ENCODE results near the gene SLC9A3. TPM values are rescaled to one million over a fixed set of nuclear protein-coding genes. Genes with fewer than 3 reads are reported as not detected.

The SLC9A3 gene
- polyA plus RNA-seq, 1 experiment: 0.76 TPM

DNA sequence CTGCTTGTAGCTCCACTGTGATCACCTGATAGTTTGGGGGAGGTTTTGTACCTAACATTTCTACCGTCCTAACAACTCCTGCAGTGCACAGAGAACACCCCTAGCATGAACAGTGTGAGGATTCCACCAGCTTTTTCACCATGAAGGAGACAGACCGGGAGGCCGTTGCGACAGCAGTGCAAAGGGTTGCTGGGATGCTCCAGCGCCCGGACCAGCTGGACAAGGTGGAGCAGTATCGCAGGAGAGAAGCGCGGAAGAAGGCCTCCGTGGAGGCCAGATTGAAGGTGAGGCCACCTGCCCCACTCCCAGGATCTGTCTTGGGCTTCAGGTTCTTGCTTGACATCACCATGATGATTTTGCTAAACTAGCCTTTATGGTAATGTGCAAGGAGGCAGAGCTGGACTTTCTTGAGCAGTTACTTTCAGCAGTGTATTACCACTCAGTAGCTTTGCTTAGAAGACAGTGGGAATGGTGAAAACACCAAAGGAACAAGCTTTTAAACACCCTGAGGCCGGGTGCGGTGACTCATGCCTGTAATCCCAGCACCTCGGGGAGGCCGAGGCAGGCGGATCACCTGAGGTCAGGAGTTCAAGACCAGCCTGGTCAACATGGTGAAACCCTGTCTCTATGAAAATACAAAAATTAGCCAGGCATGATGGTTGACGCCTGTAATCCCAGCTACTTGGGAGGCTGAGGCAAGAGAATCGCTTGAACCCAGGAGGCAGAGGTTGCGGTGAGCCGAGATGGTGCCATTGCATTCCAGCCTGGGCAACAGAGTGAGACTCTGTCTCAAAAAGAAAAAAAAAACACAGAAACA lies 78.0 kb downstream of the SLC9A3 start:
- no peak overlapping the region for H3K4me3 ChIP-seq (ENCODE audit: low read depth, low read length)
- TF ChIP-seq, protein P1, sequence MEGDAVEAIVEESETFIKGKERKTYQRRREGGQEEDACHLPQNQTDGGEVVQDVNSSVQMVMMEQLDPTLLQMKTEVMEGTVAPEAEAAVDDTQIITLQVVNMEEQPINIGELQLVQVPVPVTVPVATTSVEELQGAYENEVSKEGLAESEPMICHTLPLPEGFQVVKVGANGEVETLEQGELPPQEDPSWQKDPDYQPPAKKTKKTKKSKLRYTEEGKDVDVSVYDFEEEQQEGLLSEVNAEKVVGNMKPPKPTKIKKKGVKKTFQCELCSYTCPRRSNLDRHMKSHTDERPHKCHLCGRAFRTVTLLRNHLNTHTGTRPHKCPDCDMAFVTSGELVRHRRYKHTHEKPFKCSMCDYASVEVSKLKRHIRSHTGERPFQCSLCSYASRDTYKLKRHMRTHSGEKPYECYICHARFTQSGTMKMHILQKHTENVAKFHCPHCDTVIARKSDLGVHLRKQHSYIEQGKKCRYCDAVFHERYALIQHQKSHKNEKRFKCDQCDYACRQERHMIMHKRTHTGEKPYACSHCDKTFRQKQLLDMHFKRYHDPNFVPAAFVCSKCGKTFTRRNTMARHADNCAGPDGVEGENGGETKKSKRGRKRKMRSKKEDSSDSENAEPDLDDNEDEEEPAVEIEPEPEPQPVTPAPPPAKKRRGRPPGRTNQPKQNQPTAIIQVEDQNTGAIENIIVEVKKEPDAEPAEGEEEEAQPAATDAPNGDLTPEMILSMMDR (IDR thresholded peaks at IDR 0.05; ENCODE audit: low read depth, low read length): no peak
- no peak for DNase-seq (ENCODE audit: low read depth, low spot score)
- no peak overlapping the region for H3K27ac ChIP-seq (ENCODE audit: low read depth, low read length)
- CTCF ChIA-PET: interaction anchor here (0.5 to 5.1 kb wide), 22 partner anchors 9 to 458 kb away, joined by 3 to 38 read pairs (median 4); no protein-coding TSS in a partner anchor
- POLR2A ChIA-PET: interaction anchor here (1.1 to 1.5 kb wide), 2 partner anchors 26 to 129 kb away, joined by 3 to 5 read pairs; no protein-coding TSS in a partner anchor
- no peaks in the 10 kb centered on the region for H3K27me3 ChIP-seq (ENCODE audit: control insufficient read depth, insufficient read depth, low read length)
- H3K9me3 ChIP-seq (ENCODE audit: control insufficient read depth, insufficient read depth, low read length): peaks cover 7% of the 10 kb centered on the region

GRCh38 chr5:445591-445990 lies 78.7 kb downstream of the SLC9A3 start:
- Histone ChIP-seq H3K27ac (ENCODE audit: low read depth, low read length) (no peak overlapping the region), H3K9me3 (ENCODE audit: control insufficient read depth, insufficient read depth, low read length) (peaks cover 7% of the 10 kb centered on the region), H3K4me3 (ENCODE audit: low read depth, low read length) (no peak overlapping the region), H3K27me3 (ENCODE audit: control insufficient read depth, insufficient read depth, low read length) (no peaks in the 10 kb centered on the region)
- CTCF ChIA-PET: interaction anchor here (0.7 to 5.1 kb wide), 9 partner anchors 11 to 254 kb away, joined by 3 to 38 read pairs (median 5); partner anchors contain the start of gene LRRC14B
- POLR2A ChIA-PET: no interaction called here
- TF ChIP-seq, protein P1 (IDR thresholded peaks at IDR 0.05; ENCODE audit: low read depth, low read length): no peak
- no peak for DNase-seq (ENCODE audit: low read depth, low spot score)

DNA sequence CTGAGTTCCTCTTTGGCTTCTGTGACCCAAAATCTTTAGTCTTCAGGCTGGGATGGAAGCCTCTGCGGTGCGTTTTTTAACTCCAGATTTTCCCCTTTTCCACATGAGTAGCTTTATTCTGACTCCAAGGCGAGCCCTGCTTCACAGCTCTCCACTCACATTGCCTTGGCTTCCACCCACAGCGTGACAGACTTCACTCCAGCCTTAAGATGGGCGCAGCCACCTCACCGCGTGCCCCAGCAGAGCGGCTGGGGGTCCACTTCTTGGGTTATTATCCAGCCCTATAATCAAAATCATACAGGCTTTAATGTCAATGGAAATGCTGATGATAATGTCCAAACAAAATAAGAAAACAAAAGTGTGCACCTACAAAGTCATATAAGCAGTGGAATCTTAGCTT lies 80.0 kb downstream of the SLC9A3 start:
- ChIA-PET POLR2A (no interaction called here), CTCF (interaction anchor here (1.0 to 5.1 kb wide), 2 partner anchors 123 to 128 kb away, joined by 4 to 38 read pairs; partner anchors contain the start of gene AHRR)
- Histone ChIP-seq H3K27me3 (ENCODE audit: control insufficient read depth, insufficient read depth, low read length) (no peaks in the 10 kb centered on the region), H3K4me3 (ENCODE audit: low read depth, low read length) (peak overlapping the region; percentile 100), H3K27ac (ENCODE audit: low read depth, low read length) (no peak overlapping the region), H3K9me3 (ENCODE audit: control insufficient read depth, insufficient read depth, low read length) (peaks cover 7% of the 10 kb centered on the region)
- no peak for DNase-seq (ENCODE audit: low read depth, low spot score)
- TF ChIP-seq, protein P1 (IDR thresholded peaks at IDR 0.05; ENCODE audit: low read depth, low read length): no peak

DNA sequence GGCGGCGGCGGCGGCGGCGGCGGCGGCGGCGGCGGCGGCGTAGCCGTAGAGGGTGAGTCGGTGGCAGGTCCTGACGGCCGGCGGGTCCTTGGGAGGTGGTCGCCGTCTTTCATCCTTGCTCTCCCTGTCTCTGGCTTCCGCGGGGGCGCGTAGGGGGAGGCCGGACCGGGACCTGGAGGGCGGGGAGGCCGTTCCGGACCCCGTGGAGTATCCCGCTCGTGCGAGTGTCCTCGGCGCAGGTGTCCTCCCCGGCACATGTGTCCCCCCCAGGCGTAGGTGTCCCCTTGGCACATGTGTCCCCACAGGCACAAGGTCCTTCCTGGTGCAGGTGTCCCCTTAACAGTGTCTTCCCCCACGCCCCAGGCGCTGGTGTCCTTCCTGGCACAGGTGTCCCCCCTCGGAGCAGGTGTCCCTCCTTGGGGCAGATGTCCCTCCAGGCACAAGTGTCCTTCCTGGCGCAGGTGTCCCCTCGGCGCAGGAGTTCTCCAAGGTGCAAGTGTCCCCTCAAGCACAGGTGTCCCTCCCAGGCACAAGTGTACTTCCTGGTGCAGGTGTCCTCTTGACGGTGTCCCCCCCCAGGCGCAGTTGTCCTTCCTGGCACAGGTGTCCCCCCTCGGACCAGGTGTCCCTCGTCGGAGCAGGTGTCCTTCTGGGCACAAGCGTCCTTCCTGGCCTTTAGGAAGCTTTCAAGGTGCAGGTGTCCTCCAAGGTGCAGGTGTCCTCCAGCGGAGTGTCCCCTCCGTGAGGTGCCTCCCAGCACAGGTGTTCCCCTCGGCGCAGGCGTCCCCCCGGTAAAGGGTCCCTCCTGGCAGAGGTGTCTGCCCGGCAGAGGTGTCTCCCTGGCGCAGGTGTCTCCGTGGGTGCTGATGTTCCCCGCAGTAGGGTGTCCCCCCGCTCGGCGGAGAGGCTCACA lies 80.8 kb downstream of the SLC9A3 start:
- no peak for DNase-seq (ENCODE audit: low read depth, low spot score)
- no peaks in the 10 kb centered on the region for H3K27me3 ChIP-seq (ENCODE audit: control insufficient read depth, insufficient read depth, low read length)
- H3K9me3 ChIP-seq (ENCODE audit: control insufficient read depth, insufficient read depth, low read length): peaks cover 7% of the 10 kb centered on the region
- H3K4me3 ChIP-seq (ENCODE audit: low read depth, low read length): peak overlapping the region; percentile 100
- CTCF ChIA-PET: interaction anchor here (1.0 kb wide), 1 partner anchor 122 kb away, joined by 4 read pairs; the partner anchor contains the start of gene AHRR
- TF ChIP-seq, protein P1 (IDR thresholded peaks at IDR 0.05; ENCODE audit: low read depth, low read length): no peak
- POLR2A ChIA-PET: interaction anchor here (1.0 kb wide), 1 partner anchor 126 kb away, joined by 4 read pairs; no protein-coding TSS in a partner anchor
- H3K27ac ChIP-seq (ENCODE audit: low read depth, low read length): peak overlapping the region; percentile 39

All from AG04450 (cell line).